HG03064 (cell line): ENCODE data around the gene GPR3.
"Not testable (repeated sequence)": the region's sequence is repeated elsewhere in the genome, so short reads cannot be mapped to it uniquely, and the experiment has no call there.

ENCODE experiments used
- ATAC-seq: cut with Tn5 transposase; IDR thresholded peaks from one replicate; pipeline ENCODE4 v1.9.1; 2021; ENCODE audit warnings: low read depth; ENCODE audit not compliant: unreplicated experiment

Gene GPR3

GRCh38 chr1:27398405-27399149 lies 6.2 kb downstream of the GPR3 start:
- ATAC-seq: no peak

- ATAC-seq: no peak
Observed at GRCh38 chr1:27399251-27400025, 7.0 kb downstream of the GPR3 start.

DNA sequence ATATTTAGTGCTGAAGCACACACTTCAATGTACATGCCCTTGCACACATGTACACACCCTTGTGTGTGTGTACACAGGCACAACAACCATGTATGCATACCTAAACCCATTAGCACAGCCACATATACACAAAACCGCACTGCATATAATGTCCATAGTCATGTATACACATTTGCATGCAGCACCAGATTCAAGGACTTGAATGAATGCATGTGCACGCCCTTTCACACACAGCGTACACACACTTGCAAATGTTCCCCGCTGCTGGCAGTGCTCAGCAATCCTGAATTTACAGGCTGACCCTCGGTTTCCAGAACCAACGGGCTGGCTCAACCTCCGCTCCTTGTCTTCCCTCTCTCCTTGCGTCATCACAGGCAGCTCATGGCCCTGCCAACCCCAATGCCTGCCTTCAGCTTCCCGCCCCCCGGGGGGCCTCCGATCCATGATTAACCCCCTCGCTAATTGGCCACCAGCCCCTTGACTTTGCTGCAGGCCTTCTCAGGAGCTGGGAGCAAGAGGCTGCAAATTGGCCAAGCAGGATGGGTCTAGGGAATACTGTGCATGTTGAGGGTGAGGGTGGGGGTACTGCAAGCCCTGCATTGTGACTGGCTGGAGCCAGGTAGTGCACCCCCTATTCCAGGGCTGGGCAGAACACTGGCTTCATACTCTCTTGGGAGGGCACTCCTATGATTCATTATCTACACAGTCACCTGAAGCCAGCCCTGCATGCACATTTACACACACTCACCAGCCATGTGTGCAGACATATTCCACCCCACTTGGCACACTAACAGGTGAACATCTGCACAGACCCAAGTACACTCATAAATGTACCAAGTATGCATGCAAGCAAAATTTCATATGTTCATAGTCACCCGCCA lies 7.9 kb downstream of the GPR3 start:
- ATAC-seq: no peak

GRCh38 chr1:27400963-27401341 lies 8.5 kb downstream of the GPR3 start:
- no peak for ATAC-seq

DNA sequence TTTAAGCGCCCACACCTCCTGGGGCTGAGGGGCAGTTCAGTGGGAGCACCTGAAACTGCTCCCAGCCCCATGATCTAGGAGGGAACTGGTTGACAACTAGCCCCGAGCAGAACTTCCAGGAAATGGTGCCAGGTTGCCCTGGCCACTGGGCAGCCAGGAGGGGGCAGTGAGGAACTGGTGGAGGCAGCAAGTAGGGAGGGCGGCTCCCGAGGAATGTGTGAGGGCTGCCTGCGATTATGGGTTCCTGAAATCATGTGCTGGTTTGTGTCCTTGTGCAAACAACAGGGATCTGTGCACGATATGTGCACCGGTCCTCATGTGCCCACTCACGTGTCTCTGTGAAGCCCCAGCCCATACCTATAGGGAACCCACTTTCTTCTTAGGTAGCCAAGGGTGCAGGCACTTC lies 9.9 kb downstream of the GPR3 start:
- no peak for ATAC-seq

- ATAC-seq: no peak
Observed at GRCh38 chr1:27403065-27403726, 10.8 kb downstream of the GPR3 start.

DNA sequence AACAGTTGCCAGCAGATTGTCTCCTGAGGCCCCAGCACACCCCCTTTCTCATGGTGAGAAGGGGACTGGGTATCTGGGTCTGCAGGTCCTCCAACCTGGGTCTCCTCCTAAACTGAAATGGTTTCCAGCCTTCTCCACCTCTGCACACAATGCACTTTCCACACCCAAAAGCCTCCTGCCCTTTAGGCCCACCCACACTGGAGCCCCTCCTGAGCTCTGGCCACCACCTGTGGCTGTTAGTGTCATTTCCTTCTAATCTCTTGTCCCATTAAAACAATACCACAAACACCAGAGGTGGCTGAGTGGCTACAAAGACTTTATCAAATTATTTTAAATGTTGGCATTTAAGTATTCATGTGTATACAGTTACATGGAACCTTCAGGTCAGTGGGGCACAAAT lies 11.5 kb downstream of the GPR3 start:
- ATAC-seq: no peak

DNA sequence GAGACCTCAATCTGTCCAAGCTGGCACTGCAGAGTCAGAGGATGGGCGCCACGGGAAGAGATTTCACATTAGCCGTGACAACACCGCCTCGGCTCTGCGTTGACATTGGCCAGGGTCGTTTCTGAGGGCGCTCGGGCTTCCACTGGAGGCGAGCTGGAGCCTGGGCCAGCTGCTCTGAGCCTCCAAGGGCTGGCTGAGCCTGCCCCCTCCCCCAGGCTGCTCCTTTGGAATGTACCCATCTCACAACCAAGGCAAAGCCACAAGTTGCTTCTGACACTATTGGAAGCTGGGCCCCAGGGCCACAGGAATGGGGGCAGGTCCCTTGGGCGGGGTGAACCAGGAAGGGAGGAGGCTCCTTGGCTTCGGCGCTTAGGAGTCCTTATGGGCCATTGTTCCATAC lies 12.7 kb downstream of the GPR3 start:
- no peak for ATAC-seq

DNA sequence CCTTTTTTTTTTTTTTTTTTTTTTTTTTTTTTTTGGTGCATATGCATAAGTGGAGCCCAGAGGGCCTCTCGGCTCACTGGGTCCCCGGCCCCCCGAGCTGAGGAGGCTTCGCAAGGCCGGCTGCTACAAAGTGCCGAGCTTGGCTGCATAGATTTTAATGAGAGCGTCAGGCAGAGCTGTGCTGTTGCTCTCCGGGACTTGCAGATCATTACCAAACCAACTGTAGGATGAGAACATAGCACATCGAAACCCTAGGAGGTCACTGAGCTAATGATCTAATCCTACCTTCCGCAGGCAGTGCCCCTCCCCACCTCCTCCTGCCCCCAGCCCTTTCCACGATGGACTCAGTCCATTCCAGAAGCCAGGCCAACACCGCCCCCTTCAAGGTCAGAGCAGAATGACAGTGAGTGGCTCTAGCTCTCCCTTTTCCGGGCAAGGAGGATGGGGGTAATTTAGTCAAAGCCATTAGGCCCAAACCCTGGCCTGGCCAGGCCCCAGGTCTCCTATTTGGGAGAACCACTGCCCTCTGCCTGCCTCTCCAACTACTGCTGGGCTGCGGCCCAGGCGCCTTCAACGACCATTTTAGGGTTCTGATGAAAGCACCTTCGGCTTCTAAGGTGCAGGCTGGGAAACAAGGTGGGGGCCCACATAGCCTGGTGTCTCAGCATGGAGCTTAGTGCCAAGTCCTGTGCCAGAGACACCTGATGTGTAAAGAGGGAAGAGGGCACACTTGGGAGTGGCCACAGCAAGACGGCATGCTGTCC lies 13.4 kb downstream of the GPR3 start:
- ATAC-seq: not testable (repeated sequence)

- no peak for ATAC-seq
Observed at GRCh38 chr1:27406362-27406680, 13.9 kb downstream of the GPR3 start.

- not testable (repeated sequence) for ATAC-seq
Observed at GRCh38 chr1:27406791-27407190, 14.4 kb downstream of the GPR3 start.

DNA sequence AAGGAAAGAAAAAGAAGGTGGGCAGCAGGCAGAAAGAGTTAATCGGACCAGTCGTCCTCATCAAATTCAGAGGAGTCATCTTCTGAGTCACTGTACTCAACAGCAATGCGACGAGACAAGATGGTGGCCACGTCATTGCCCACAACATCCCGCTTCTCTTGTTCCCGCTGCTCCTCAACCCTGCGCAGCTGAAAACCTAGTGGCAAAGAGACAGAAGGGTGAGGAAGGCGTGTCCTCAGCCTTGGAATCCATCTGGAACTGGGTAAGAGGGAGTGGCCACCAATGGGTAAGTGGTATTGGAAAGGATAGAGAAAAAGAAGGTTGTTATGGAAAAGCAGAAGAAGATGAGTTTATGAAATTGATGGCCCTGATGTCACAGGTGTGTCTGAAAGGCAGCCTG lies 15.7 kb downstream of the GPR3 start:
- no peak for ATAC-seq

DNA sequence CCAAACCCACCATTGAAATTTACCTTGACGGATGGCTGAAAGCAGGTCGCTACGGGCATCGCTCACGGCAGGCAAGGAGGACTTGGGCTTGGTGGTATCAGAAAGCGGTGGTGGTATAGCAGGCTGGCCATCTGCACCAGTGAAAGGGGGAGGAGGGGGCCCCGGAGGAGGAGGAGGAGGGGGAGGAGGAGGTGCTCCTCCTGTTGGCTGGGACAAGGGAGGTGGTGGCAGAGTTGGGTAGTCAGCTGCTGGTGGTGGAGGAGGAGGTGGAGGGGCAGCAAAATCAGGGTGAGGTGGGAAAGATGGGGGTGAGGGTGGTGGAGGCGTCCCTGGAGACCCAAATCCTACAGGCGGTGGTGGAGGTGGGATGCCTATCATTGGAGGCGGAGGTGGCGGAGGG lies 17.2 kb downstream of the GPR3 start:
- no peak for ATAC-seq

DNA sequence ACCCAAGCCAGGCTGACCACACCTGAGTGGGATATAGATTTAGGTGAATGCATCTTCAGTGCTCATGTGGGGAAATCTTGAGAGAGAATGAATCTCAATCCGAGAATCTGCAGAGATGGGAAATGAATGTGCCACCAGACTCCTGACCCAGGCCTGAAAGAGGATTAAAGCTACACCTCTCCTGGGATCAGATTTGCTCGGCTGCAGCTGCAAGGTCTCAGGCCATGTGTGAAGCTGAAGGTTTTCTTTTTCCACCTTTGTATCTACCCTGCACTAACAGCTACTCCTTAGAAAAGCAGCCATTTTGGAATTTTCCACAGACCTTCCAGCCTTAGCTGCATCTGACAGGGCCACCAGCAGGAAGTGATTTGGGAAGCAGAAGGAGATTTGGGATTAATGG lies 18.3 kb downstream of the GPR3 start:
- no peak for ATAC-seq

DNA sequence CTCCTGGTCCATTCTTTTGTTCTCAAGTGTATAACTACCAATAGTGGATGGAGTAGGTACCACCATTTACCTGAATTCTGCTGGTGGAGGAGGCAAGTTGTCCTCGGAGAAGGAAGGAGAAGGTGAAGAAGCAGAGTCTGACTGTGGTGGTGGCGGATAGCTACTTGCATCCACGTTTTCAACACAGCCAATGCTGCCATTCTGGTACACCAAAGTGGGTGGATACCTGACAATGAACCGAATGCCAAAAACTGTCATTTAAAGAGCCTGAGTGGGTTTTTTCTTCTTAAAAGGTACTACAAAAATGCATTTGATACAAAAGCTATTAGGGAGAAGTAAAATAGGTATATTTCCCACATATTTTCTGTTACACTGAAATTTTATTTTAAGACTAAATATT lies 20.1 kb downstream of the GPR3 start:
- no peak for ATAC-seq

- ATAC-seq: no peak
Observed at GRCh38 chr1:27413004-27413403, 20.6 kb downstream of the GPR3 start.

GRCh38 chr1:27414091-27414490 lies 21.7 kb downstream of the GPR3 start:
- ATAC-seq: no peak

- no peak for ATAC-seq
Observed at GRCh38 chr1:27416387-27417111, 24.1 kb downstream of the GPR3 start.

GRCh38 chr1:27417713-27418112 lies 25.3 kb downstream of the GPR3 start:
- ATAC-seq: no peak
